ENCODE measurements around the gene ENPP6. TPM values are rescaled to one million over a fixed set of nuclear protein-coding genes. Genes with fewer than 3 reads are reported as not detected.

Gene ENPP6
- total and polyA plus RNA-seq, 4 donors = 0.02 to 0.37 (median 0.10) TPM

- H3K27me3 ChIP-seq (ENCODE audit: control insufficient read depth in 3 of 3, insufficient read depth in 3 of 3, low read length in 2 of 3) = peaks cover 0 to 3% (median 0%) of the 10 kb centered on the region in 3 donors
- H3K4me3 ChIP-seq = no peak overlapping the region
- DNase-seq (no peak), ATAC-seq (ENCODE audit: insufficient read depth, low FRiP score) (no peak)
- TF ChIP-seq, protein P1, sequence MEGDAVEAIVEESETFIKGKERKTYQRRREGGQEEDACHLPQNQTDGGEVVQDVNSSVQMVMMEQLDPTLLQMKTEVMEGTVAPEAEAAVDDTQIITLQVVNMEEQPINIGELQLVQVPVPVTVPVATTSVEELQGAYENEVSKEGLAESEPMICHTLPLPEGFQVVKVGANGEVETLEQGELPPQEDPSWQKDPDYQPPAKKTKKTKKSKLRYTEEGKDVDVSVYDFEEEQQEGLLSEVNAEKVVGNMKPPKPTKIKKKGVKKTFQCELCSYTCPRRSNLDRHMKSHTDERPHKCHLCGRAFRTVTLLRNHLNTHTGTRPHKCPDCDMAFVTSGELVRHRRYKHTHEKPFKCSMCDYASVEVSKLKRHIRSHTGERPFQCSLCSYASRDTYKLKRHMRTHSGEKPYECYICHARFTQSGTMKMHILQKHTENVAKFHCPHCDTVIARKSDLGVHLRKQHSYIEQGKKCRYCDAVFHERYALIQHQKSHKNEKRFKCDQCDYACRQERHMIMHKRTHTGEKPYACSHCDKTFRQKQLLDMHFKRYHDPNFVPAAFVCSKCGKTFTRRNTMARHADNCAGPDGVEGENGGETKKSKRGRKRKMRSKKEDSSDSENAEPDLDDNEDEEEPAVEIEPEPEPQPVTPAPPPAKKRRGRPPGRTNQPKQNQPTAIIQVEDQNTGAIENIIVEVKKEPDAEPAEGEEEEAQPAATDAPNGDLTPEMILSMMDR (IDR thresholded peaks at IDR 0.05; ENCODE audit: control extremely low read depth, extremely low read depth) = no peak
- no peak overlapping the region for H3K9ac ChIP-seq (ENCODE audit: insufficient read depth in 1 of 2, low read length in 2 of 2)
- H3K36me3 ChIP-seq (ENCODE audit: control insufficient read depth in 4 of 4, insufficient read depth in 4 of 4, low read length in 4 of 4) = no peaks in the 10 kb centered on the region
- H3K9me3 ChIP-seq (ENCODE audit: control insufficient read depth in 4 of 4, insufficient read depth in 3 of 4, low read length in 3 of 4) = no peaks in the 10 kb centered on the region
- no peak overlapping the region for H3K27ac ChIP-seq (ENCODE audit: low read depth in 1 of 2, low read length in 1 of 2)
- peaks cover 0 to 16% (median 0%) of the 10 kb centered on the region in 5 donors for H3K4me1 ChIP-seq (ENCODE audit: control insufficient read depth in 5 of 5, insufficient read depth in 5 of 5, low read length in 5 of 5)
- 86 to 89% methylated on average over 17 of the region's 17 CpGs for WGBS, 2 donors
Observed at GRCh38 chr4:184169225-184169867, 48.3 kb downstream of the ENPP6 start.

- 18 to 23% methylated on average over 33 of the region's 33 CpGs for WGBS, 2 donors
- H3K9me3 ChIP-seq (ENCODE audit: control insufficient read depth in 4 of 4, insufficient read depth in 3 of 4, low read length in 3 of 4) = no peaks in the 10 kb centered on the region
- no peak overlapping the region for H3K9ac ChIP-seq (ENCODE audit: insufficient read depth in 1 of 2, low read length in 2 of 2)
- no peak overlapping the region for H3K4me3 ChIP-seq
- DNase-seq (peak; percentile 79 to 85 (median 84)), ATAC-seq (ENCODE audit: insufficient read depth, low FRiP score) (peak; percentile 96)
- peaks cover 0 to 16% (median 0%) of the 10 kb centered on the region in 5 donors for H3K4me1 ChIP-seq (ENCODE audit: control insufficient read depth in 5 of 5, insufficient read depth in 5 of 5, low read length in 5 of 5)
- peaks cover 0 to under 1% (median 0%) of the 10 kb centered on the region in 3 donors for H3K27me3 ChIP-seq (ENCODE audit: control insufficient read depth in 3 of 3, insufficient read depth in 3 of 3, low read length in 2 of 3)
- TF ChIP-seq, protein P1 (IDR thresholded peaks at IDR 0.05; ENCODE audit: control extremely low read depth, extremely low read depth) = peak; percentile 82
- H3K27ac ChIP-seq (ENCODE audit: low read depth in 1 of 2, low read length in 1 of 2) = no peak overlapping the region
- no peaks in the 10 kb centered on the region for H3K36me3 ChIP-seq (ENCODE audit: control insufficient read depth in 4 of 4, insufficient read depth in 4 of 4, low read length in 4 of 4)
Observed at GRCh38 chr4:184168406-184169019, 49.2 kb downstream of the ENPP6 start.

- TF ChIP-seq, protein P1 (IDR thresholded peaks at IDR 0.05; ENCODE audit: control extremely low read depth, extremely low read depth) = no peak
Observed at GRCh38 chr4:184167576-184167975, 50.1 kb downstream of the ENPP6 start.

More at GRCh38 chr4:184167576-184167975, 50.1 kb downstream of the ENPP6 start:
- no peak overlapping the region for H3K9ac ChIP-seq (ENCODE audit: insufficient read depth in 1 of 2, low read length in 2 of 2)
- no peak for DNase-seq
- H3K36me3 ChIP-seq (ENCODE audit: control insufficient read depth in 4 of 4, insufficient read depth in 4 of 4, low read length in 4 of 4) = no peaks in the 10 kb centered on the region
- no peaks in the 10 kb centered on the region for H3K9me3 ChIP-seq (ENCODE audit: control insufficient read depth in 4 of 4, insufficient read depth in 3 of 4, low read length in 3 of 4)
- peaks cover 0 to 16% (median 0%) of the 10 kb centered on the region in 5 donors for H3K4me1 ChIP-seq (ENCODE audit: control insufficient read depth in 5 of 5, insufficient read depth in 5 of 5, low read length in 5 of 5)
- H3K27me3 ChIP-seq (ENCODE audit: control insufficient read depth in 3 of 3, insufficient read depth in 3 of 3, low read length in 2 of 3) = no peaks in the 10 kb centered on the region
- no peak overlapping the region for H3K4me3 ChIP-seq
- no peak overlapping the region for H3K27ac ChIP-seq (ENCODE audit: low read depth in 1 of 2, low read length in 1 of 2)
- 75 to 85% methylated on average over 9 of the region's 9 CpGs for WGBS, 2 donors
- ATAC-seq (ENCODE audit: insufficient read depth, low FRiP score) = no peak
